GM18951 (cell line): ENCODE measurements around the gene COPS7A.

Experiments
- POLR2A ChIP-seq: IDR thresholded peaks from 4 replicates; pipeline ENCODE4 v1.6.1; 2011; ENCODE audit warnings: mild to moderate bottlenecking; ENCODE audit not compliant: insufficient read length, insufficient read depth; ENCODE audit errors: extremely low read depth
- in situ Hi-C: fragments of 300-500 bp; cut with MboI; formaldehyde crosslinking; loops from one replicate; pipeline ENCODE4 v1.12.0; 2022; ENCODE audit warnings: low sequenced_read_pairs, mixed read lengths, inconsistent platforms; ENCODE audit not compliant: unreplicated experiment

The COPS7A gene

DNA sequence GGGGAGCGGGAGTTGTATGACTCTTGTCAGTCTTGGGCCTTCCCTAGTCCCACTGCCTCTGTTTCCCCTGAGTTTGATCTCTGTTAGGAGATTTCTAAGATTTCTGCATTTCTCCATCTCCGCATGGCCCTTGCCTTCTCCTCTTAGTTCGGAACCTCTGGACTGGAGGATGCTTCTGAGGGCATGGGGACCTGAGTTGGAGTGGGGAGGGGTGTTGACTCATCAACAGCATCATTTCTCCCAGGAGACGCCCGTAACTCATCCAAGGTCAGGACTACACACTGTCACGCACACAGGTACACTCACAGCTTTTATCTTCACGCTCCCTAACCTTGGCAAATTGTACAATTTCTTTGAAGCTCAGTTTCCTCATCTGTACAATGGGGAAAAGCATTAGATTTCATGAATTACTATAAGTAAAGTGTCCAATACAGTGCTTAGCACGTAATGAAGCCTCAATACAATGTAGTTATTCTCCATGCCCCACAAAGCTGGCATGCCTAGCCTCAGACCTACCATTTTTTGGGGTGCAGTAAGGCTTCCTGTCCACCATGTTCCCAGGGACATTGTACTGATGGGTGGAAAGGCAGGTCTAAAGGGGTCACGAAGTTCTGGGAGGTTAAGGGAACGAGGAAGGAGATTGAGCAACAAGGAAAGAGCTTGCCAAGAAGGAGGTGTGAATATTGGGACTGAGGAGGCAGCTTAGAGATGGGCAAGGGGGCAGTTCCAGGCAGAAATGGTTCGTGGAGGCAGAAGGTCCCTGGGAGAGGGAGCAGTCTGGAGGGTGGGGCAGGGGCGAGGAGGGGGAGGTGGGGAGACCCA, 47.9 kb downstream of the COPS7A start:
- TF ChIP-seq POLR2A, result no peak
- in situ Hi-C loops, result no loop called here

DNA sequence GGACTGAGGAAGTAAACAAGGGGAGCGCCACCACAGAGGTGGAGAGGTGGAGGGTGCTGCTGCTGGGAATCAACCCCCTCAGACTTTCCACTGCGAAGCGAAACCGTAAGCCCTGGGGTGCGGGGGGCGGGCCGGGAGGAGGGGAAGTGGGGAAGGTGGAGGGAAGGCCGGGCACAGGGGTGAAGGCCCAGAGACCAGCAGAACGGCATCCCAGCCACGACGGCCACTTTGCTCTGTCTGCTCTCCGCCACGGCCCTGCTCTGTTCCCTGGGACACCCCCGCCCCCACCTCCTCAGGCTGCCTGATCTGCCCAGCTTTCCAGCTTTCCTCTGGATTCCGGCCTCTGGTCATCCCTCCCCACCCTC, 48.5 kb downstream of the COPS7A start, which contains the start of gene LAG3:
Gene LAG3 (plus strand): TSS at position 190 of the 365 bp plus-strand sequence. CDS start 333 bp downstream, outside the sequence.
- peak; percentile 57 for TF ChIP-seq POLR2A

GRCh38 chr12:6772726-6773589, 49.1 kb downstream of the COPS7A start:
- in situ Hi-C loops, result no loop called here
- no peak for TF ChIP-seq POLR2A

More for the DNA sequence above, 48.5 kb downstream of the COPS7A start, which contains the start of gene LAG3:
- in situ Hi-C loops, result no loop called here

GRCh38 chr12:6773590-6774351, 49.9 kb downstream of the COPS7A start:
- TF ChIP-seq POLR2A, result no peak
- in situ Hi-C loops, result no loop called here

- no peak for TF ChIP-seq POLR2A
- in situ Hi-C loops, result no loop called here
Measured at GRCh38 chr12:6774499-6775062, 50.7 kb downstream of the COPS7A start.

DNA sequence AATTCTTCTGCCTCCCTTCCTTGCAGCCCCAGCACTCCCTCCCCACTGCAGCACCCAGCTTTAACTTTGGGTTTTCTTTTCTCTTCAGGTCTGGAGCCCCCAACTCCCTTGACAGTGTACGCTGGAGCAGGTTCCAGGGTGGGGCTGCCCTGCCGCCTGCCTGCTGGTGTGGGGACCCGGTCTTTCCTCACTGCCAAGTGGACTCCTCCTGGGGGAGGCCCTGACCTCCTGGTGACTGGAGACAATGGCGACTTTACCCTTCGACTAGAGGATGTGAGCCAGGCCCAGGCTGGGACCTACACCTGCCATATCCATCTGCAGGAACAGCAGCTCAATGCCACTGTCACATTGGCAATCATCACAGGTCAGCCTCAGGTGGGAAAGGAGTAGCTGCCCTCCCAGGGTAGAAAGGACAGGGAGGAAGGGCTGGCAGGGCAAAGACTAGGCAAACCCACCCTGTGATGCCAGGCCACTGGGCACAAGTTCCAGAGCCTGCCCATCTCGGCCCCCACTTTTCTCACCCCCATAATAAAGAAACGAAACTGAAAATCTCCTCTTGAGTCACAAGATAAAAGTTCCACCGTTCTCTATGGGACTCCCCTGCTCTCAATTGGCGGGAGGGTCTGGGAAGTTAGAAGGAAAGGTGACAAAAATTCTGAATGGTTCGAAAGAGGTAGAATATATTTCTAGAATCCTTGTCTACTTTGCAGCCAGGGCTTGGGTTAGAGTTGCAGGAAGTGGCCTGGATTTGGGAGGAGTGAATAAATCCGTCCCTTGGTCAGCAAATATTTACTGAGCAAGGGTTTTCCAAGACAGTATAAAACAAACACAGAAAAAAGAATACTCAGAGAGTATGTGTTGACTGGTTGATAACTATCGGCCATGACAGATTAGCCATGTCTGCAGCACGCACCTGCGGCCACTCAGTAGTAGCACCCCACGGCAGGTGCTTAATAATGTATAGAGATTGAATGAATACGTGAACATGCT, 51.6 kb downstream of the COPS7A start:
- in situ Hi-C loops, result no loop called here
- TF ChIP-seq POLR2A, result no peak

DNA sequence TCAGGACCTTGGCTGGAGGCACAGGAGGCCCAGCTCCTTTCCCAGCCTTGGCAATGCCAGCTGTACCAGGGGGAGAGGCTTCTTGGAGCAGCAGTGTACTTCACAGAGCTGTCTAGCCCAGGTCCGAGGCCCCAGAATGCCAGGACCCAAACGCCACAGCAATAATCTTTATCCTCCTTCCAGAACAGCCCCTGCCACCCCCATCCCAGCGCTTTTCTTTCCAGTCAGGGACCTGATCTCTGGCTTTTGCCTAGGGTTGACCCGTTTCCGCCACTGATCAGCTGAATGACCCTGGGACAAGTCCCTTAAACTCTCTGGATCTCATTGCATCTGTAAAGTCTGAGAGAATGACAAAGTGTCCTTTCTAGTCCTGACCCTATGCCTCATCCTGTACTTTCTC, 53.5 kb downstream of the COPS7A start:
- in situ Hi-C loops, result no loop called here
- no peak for TF ChIP-seq POLR2A

GRCh38 chr12:6778217-6778573, 54.3 kb downstream of the COPS7A start:
- no peak for TF ChIP-seq POLR2A
- in situ Hi-C loops, result no loop called here

DNA sequence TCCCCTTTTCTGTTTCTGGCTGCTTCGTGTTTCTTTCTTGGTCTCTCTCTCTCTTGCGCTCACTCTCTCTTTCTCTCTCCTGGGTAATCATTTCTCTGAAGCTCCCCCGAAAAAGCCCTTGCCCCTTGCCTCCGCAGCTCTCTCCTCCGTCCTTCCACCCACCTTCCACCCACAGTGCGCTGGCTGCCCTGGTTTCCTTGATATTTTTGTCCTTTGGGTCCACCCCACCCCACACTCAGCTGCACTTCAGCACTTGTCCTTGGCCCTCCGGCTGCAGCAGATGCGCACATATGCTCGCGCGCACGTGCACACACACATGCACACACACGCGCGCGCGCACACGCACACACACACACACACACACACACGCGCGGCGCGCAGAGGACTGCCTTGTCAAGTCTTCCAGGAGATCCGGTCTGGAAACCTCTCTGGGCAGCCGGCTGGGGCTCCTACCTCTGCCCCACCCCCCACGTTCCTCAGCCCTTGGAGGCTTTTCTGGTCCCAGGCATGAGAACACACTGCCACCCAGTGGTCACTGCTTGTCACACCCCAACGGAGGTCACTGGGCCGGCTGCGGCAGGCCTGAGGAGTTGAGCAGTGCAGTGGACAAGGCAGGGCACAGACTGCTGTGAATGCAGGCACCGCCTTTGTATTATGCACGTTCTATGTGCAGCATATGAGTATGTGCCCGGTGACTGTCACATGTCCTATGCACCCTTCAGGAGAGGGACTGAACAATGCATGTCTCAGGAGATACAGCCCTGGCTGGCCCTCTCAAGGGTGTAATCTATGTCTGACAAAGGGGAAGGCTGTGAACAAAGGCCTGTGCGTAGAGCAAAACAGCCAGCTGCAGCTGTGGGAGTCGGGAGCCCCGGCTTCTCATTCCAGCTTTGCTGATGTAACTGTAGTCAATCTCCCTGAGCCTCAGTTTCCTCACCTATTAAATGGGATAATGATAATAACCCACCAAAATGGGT, 55.0 kb downstream of the COPS7A start:
- no peak for TF ChIP-seq POLR2A
- in situ Hi-C loops, result no loop called here

GRCh38 chr12:6779708-6780432, 56.0 kb downstream of the COPS7A start:
- TF ChIP-seq POLR2A, result no peak

More at GRCh38 chr12:6779708-6780432, 56.0 kb downstream of the COPS7A start:
- in situ Hi-C loops, result no loop called here
